CD4-positive, CD25-positive, alpha-beta regulatory T cell (primary cell): ENCODE measurements around the gene PODXL. TPM values are rescaled to one million over a fixed set of nuclear protein-coding genes. Genes with fewer than 3 reads are reported as not detected.
A peak's percentile ranks its signal among the peaks of the same experiment; 100 is the strongest.

Experiments used
- ATAC-seq, 2 donors: fragments of 150-1000 bp; cut with Tn5 transposase; one replicate each; pipeline ENCODE4 v1.10.0; 2021; ENCODE audit warnings: low read depth in 2 of 2, moderate number of reproducible peaks in 2 of 2, moderate library complexity in 1 of 2
- DNase-seq, 3 donors: peaks; one replicate each; pipeline versions ENCODE4 v3.0.0 to v3.0.0-alpha.2; 2012 to 2022; ENCODE audit warnings: mixed read lengths in 1 of 3
- H3K27ac ChIP-seq: one replicate; pipeline ENCODE4 v1.7.0; 2013; ENCODE audit warnings: mild to moderate bottlenecking, low read length; ENCODE audit not compliant: insufficient read depth, poor library complexity, severe bottlenecking
- H3K27me3 ChIP-seq: one replicate; pipeline ENCODE4 v1.7.0; 2013; ENCODE audit warnings: low read length; ENCODE audit not compliant: control insufficient read depth, insufficient read depth
- H3K36me3 ChIP-seq: one replicate; pipeline ENCODE4 v1.7.0; 2013; ENCODE audit warnings: mild to moderate bottlenecking, low read length, moderate library complexity; ENCODE audit not compliant: control insufficient read depth, insufficient read depth
- H3K4me1 ChIP-seq: 2 replicates; pipeline ENCODE4 v1.7.0; 2013; ENCODE audit warnings: mild to moderate bottlenecking, low read length; ENCODE audit not compliant: insufficient read depth, control insufficient read depth, poor library complexity, severe bottlenecking
- H3K4me3 ChIP-seq: one replicate; pipeline ENCODE4 v1.7.0; 2013; ENCODE audit warnings: low read depth, mild to moderate bottlenecking, low read length, moderate library complexity
- H3K9me3 ChIP-seq, 2 experiments: 1 replicate in 1 of 2; 2 replicates in 1 of 2; pipeline ENCODE4 v1.7.0; 2013; ENCODE audit warnings: low read length in 2 of 2, mild to moderate bottlenecking in 1 of 2, moderate library complexity in 1 of 2; ENCODE audit not compliant: control insufficient read depth in 2 of 2
- H3K27ac Mint-ChIP-seq, 3 donors: one replicate each; pipeline ENCODE4 v1.8.0; 2020 to 2022; ENCODE audit warnings: mild to moderate bottlenecking in 3 of 3, mixed read lengths in 3 of 3, moderate library complexity in 2 of 3
- H3K27me3 Mint-ChIP-seq: one replicate; pipeline ENCODE4 v1.8.0; 2022; ENCODE audit warnings: mild to moderate bottlenecking, mixed read lengths
- H3K36me3 Mint-ChIP-seq: one replicate; pipeline ENCODE4 v1.8.0; 2020; ENCODE audit warnings: mixed read lengths
- H3K4me1 Mint-ChIP-seq, 4 donors: one replicate each; pipeline ENCODE4 v1.8.0; 2020 to 2022; ENCODE audit warnings: mixed read lengths in 4 of 4, mild to moderate bottlenecking in 1 of 4
- H3K4me3 Mint-ChIP-seq, 4 donors: one replicate each; pipeline ENCODE4 v1.8.0; 2020 to 2022; ENCODE audit warnings: mild to moderate bottlenecking in 4 of 4, mixed read lengths in 4 of 4, moderate library complexity in 3 of 4
- H3K9me3 Mint-ChIP-seq, 7 donors: one replicate each; pipeline ENCODE4 v1.8.0; 2020 to 2022; ENCODE audit warnings: mixed read lengths in 7 of 7, mild to moderate bottlenecking in 3 of 7, moderate library complexity in 2 of 7
- polyA plus RNA-seq, 4 donors: library from polyadenylated mRNA; unstranded; fragments of 300-500 nt; fragmentation: Illumina TruSeq; gene quantifications; one replicate each; pipeline ENCODE4 v1.2.3, GENCODE V29; 2021
- total RNA-seq: library from RNA; stranded (reverse); gene quantifications from one replicate; pipeline ENCODE4 v1.2.3, GENCODE V29; 2022

Gene PODXL
- total and polyA plus RNA-seq, 5 donors from 2014 or later: 0.17 to 0.89 (median 0.34) TPM

- peaks cover 6% of the 10 kb centered on the region for H3K36me3 ChIP-seq
- peaks cover 11% of the 10 kb centered on the region for H3K36me3 Mint-ChIP-seq
These were observed 62.2 kb downstream of the PODXL start for GRCh38 chr7:131494182-131494581.

GRCh38 chr7:131493581-131493980 lies 62.8 kb downstream of the PODXL start:
- Histone ChIP-seq H3K36me3 (peaks cover 6% of the 10 kb centered on the region), H3K9me3 (no peaks in the 10 kb centered on the region), H3K27ac (no peak overlapping the region), H3K4me3 (no peak overlapping the region), H3K27me3 (no peaks in the 10 kb centered on the region), H3K4me1 (no peaks in the 10 kb centered on the region)
- DNase-seq (no peak), ATAC-seq (no peak)
- Mint-ChIP-seq H3K36me3 (peaks cover 16% of the 10 kb centered on the region), H3K27ac (peak overlapping the region in 1 of 3 donors; percentile 29), H3K4me3 (no peak overlapping the region), H3K9me3 (no peaks in the 10 kb centered on the region), H3K27me3 (no peaks in the 10 kb centered on the region), H3K4me1 (peaks cover 0 to 2% (median 0%) of the 10 kb centered on the region in 4 donors)

More at GRCh38 chr7:131494182-131494581, 62.2 kb downstream of the PODXL start:
- no peaks in the 10 kb centered on the region for H3K9me3 Mint-ChIP-seq
- Histone ChIP-seq H3K4me1 (no peaks in the 10 kb centered on the region), H3K27ac (no peak overlapping the region), H3K9me3 (no peaks in the 10 kb centered on the region), H3K27me3 (no peaks in the 10 kb centered on the region), H3K4me3 (no peak overlapping the region)
- DNase-seq (no peak), ATAC-seq (no peak)
- no peak overlapping the region for H3K27ac Mint-ChIP-seq
- no peaks in the 10 kb centered on the region for H3K27me3 Mint-ChIP-seq
- no peak overlapping the region for H3K4me3 Mint-ChIP-seq
- peaks cover 0 to 4% (median under 1%) of the 10 kb centered on the region in 4 donors for H3K4me1 Mint-ChIP-seq

GRCh38 chr7:131493081-131493480 lies 63.3 kb downstream of the PODXL start:
- Mint-ChIP-seq H3K9me3 (no peaks in the 10 kb centered on the region), H3K36me3 (peaks cover 19% of the 10 kb centered on the region), H3K27me3 (no peaks in the 10 kb centered on the region), H3K4me1 (peaks cover 0 to 2% (median 0%) of the 10 kb centered on the region in 4 donors), H3K4me3 (no peak overlapping the region), H3K27ac (no peak overlapping the region)
- Histone ChIP-seq H3K27me3 (no peaks in the 10 kb centered on the region), H3K4me3 (no peak overlapping the region), H3K27ac (no peak overlapping the region), H3K9me3 (no peaks in the 10 kb centered on the region), H3K36me3 (peaks cover 6% of the 10 kb centered on the region), H3K4me1 (no peaks in the 10 kb centered on the region)
- no peak for DNase-seq
- ATAC-seq: no peak

DNA sequence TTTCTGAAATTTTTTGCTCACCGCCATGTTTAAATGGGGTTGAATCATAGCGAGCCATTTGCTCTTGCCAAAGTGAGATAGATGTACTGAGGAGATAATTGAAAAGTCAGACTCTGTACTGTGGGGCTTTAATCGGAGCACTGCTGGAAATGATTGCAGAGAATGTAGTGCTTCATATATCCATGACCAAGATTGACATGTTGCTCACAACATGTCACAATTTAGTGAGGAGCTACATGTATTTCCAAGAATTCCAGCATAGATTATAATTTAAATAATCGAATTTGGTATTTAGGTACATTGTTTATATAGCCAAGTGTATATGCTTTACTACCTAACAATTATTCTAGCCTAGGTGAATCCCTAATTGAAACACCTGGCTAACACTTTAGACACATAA lies 66.5 kb downstream of the PODXL start:
- peaks cover 0 to 2% (median under 1%) of the 10 kb centered on the region in 4 donors for H3K4me1 Mint-ChIP-seq
- peaks cover 14% of the 10 kb centered on the region for H3K36me3 Mint-ChIP-seq
- Histone ChIP-seq H3K4me3 (no peak overlapping the region), H3K27me3 (no peaks in the 10 kb centered on the region), H3K4me1 (no peaks in the 10 kb centered on the region), H3K27ac (no peak overlapping the region), H3K9me3 (no peaks in the 10 kb centered on the region), H3K36me3 (peaks cover 8% of the 10 kb centered on the region)
- DNase-seq (no peak), ATAC-seq (no peak)
- no peak overlapping the region for H3K4me3 Mint-ChIP-seq
- no peaks in the 10 kb centered on the region for H3K9me3 Mint-ChIP-seq
- no peaks in the 10 kb centered on the region for H3K27me3 Mint-ChIP-seq
- no peak overlapping the region for H3K27ac Mint-ChIP-seq

GRCh38 chr7:131489196-131489595 lies 67.2 kb downstream of the PODXL start:
- DNase-seq: no peak
- Mint-ChIP-seq H3K27ac (no peak overlapping the region), H3K27me3 (no peaks in the 10 kb centered on the region), H3K4me1 (peaks cover 0 to 6% (median 2%) of the 10 kb centered on the region in 4 donors), H3K36me3 (peaks cover 14% of the 10 kb centered on the region), H3K9me3 (no peaks in the 10 kb centered on the region), H3K4me3 (no peak overlapping the region)
- Histone ChIP-seq H3K27ac (no peak overlapping the region), H3K27me3 (no peaks in the 10 kb centered on the region), H3K4me1 (no peaks in the 10 kb centered on the region), H3K4me3 (no peak overlapping the region), H3K9me3 (no peaks in the 10 kb centered on the region), H3K36me3 (peaks cover 8% of the 10 kb centered on the region)
- ATAC-seq: no peak

DNA sequence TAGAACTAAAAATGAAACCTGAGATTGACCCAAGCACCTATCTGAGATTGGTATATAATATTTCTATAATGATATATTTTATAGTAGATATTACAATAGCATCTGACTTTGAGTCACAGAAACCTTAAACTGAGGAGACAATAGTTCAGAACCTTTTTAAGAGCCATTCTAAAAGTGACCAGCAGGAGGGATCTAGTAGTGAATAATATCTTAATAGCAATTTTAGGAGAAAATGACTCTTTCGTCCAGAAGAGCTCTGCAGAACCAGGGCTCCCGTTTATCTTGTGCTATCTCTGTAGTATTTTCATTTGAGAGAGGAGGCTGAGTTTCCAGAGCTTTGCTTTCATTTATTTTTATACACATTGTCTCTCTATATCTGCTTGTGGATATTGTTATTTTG lies 68.1 kb downstream of the PODXL start:
- H3K4me3 Mint-ChIP-seq: no peak overlapping the region
- Histone ChIP-seq H3K27ac (no peak overlapping the region), H3K9me3 (no peaks in the 10 kb centered on the region), H3K4me1 (no peaks in the 10 kb centered on the region), H3K4me3 (no peak overlapping the region), H3K36me3 (peaks cover 8% of the 10 kb centered on the region), H3K27me3 (no peaks in the 10 kb centered on the region)
- no peak for ATAC-seq
- no peaks in the 10 kb centered on the region for H3K27me3 Mint-ChIP-seq
- no peak for DNase-seq
- H3K9me3 Mint-ChIP-seq: no peaks in the 10 kb centered on the region
- H3K4me1 Mint-ChIP-seq: peaks cover 0 to 7% (median 2%) of the 10 kb centered on the region in 4 donors
- H3K36me3 Mint-ChIP-seq: peaks cover 14% of the 10 kb centered on the region
- H3K27ac Mint-ChIP-seq: peak overlapping the region in 1 of 3 donors; percentile 41

GRCh38 chr7:131487217-131487616 lies 69.2 kb downstream of the PODXL start:
- Mint-ChIP-seq H3K9me3 (no peaks in the 10 kb centered on the region), H3K4me3 (no peak overlapping the region), H3K27ac (peak overlapping the region in 1 of 3 donors; percentile 29), H3K36me3 (peaks cover 14% of the 10 kb centered on the region), H3K4me1 (peaks cover 0 to 13% (median 2%) of the 10 kb centered on the region in 4 donors), H3K27me3 (no peaks in the 10 kb centered on the region)
- Histone ChIP-seq H3K9me3 (no peaks in the 10 kb centered on the region), H3K27ac (no peak overlapping the region), H3K4me3 (no peak overlapping the region), H3K4me1 (no peaks in the 10 kb centered on the region), H3K27me3 (no peaks in the 10 kb centered on the region), H3K36me3 (peaks cover 8% of the 10 kb centered on the region)
- ATAC-seq (no peak), DNase-seq (no peak)

GRCh38 chr7:131486346-131486745 lies 70.1 kb downstream of the PODXL start:
- Histone ChIP-seq H3K27ac (no peak overlapping the region), H3K9me3 (no peaks in the 10 kb centered on the region), H3K27me3 (no peaks in the 10 kb centered on the region), H3K4me3 (no peak overlapping the region), H3K4me1 (no peaks in the 10 kb centered on the region), H3K36me3 (peaks cover 12% of the 10 kb centered on the region)
- peaks cover 0 to 13% (median 2%) of the 10 kb centered on the region in 4 donors for H3K4me1 Mint-ChIP-seq
- DNase-seq (no peak), ATAC-seq (no peak)
- H3K36me3 Mint-ChIP-seq: peaks cover 14% of the 10 kb centered on the region
- H3K27ac Mint-ChIP-seq: peak overlapping the region in 1 of 3 donors; percentile 72
- H3K27me3 Mint-ChIP-seq: no peaks in the 10 kb centered on the region
- no peaks in the 10 kb centered on the region for H3K9me3 Mint-ChIP-seq
- H3K4me3 Mint-ChIP-seq: no peak overlapping the region
